ENCODE data around the gene IGFBP3.

DNA sequence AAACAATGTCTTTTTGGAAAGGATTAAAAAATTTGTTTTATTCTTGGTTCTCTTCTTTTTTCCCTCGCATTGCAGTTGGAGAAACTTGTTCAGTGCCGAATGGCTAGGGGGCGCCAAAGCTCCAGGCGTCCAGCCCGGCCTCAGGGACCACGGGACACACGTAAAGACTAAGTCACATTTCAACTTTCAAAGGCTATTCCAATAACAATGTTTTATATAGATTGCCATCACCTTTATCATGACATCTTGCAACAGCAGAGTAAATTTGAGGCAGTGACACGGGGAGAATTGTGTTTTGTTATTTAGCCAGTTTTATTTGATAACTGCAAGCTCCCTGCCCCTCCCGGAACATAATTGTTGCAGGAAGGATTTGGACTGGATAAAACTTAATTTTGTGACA, 2.2 kb upstream of the IGFBP3 start:
- TF ChIP-seq, protein P1, sequence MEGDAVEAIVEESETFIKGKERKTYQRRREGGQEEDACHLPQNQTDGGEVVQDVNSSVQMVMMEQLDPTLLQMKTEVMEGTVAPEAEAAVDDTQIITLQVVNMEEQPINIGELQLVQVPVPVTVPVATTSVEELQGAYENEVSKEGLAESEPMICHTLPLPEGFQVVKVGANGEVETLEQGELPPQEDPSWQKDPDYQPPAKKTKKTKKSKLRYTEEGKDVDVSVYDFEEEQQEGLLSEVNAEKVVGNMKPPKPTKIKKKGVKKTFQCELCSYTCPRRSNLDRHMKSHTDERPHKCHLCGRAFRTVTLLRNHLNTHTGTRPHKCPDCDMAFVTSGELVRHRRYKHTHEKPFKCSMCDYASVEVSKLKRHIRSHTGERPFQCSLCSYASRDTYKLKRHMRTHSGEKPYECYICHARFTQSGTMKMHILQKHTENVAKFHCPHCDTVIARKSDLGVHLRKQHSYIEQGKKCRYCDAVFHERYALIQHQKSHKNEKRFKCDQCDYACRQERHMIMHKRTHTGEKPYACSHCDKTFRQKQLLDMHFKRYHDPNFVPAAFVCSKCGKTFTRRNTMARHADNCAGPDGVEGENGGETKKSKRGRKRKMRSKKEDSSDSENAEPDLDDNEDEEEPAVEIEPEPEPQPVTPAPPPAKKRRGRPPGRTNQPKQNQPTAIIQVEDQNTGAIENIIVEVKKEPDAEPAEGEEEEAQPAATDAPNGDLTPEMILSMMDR (IDR thresholded peaks at IDR 0.05; ENCODE audit: insufficient read depth, low read depth, low read length): peak; percentile 98
- no peak for TF ChIP-seq EZH2 (IDR thresholded peaks at IDR 0.05; ENCODE audit: insufficient read depth, low read length)
